A673 (cell line): Measurements from ENCODE around the gene PXN. TPM values are rescaled to one million over a fixed set of nuclear protein-coding genes. Genes with fewer than 3 reads are reported as not detected.

Source experiments
- BruUV-seq: library from RNA; stranded (reverse); fragments of 400-500 nt; replicated peaks from 2 replicates; lab custom pipeline; 2021; lab: Mats Ljungman, UMichigan
- CTCF ChIA-PET: fragments of 300-600 bp; sonication (Branson Sonifier 250); formaldehyde crosslinking; loops from one replicate; lab custom pipeline; 2022; ENCODE audit warnings: antibody characterized with exemption; lab: Charles Lee
- POLR2A ChIA-PET: fragments of 300-600 bp; sonication (Branson Sonifier 250); formaldehyde crosslinking; loops from one replicate; lab custom pipeline; 2022; ENCODE audit warnings: antibody characterized with exemption; ENCODE audit not compliant: low non-redundant PET; lab: Charles Lee
- DNase-seq: peaks from one replicate; pipeline ENCODE4 v3.0.0-alpha.2; 2015; ENCODE audit warnings: low spot score
- H3K27ac ChIP-seq: fragments of 200-600 bp; sonication (generic); 2 replicates; pipeline ENCODE4 v1.5.1; 2016; ENCODE audit warnings: mixed run types, low read depth, mild to moderate bottlenecking, mixed read lengths, antibody characterized with exemption, low read length; ENCODE audit not compliant: poor library complexity, severe bottlenecking
- H3K27me3 ChIP-seq: fragments of 200-600 bp; sonication (generic); replicated peaks from 2 replicates; pipeline ENCODE4 v1.6.1; 2017; ENCODE audit warnings: mixed run types, low read depth, mild to moderate bottlenecking, mixed read lengths, antibody characterized with exemption, low read length; ENCODE audit not compliant: insufficient read depth, poor library complexity
- H3K36me3 ChIP-seq: fragments of 200-600 bp; sonication (generic); 2 replicates; pipeline ENCODE4 v1.6.1; 2016; ENCODE audit warnings: mixed run types, mild to moderate bottlenecking, mixed read lengths, antibody characterized with exemption, low read length; ENCODE audit not compliant: insufficient read depth, poor library complexity, severe bottlenecking
- H3K4me1 ChIP-seq: fragments of 200-600 bp; sonication (generic); 2 replicates; pipeline ENCODE4 v1.6.1; 2017; ENCODE audit warnings: mixed run types, mild to moderate bottlenecking, mixed read lengths, antibody characterized with exemption, low read length; ENCODE audit not compliant: insufficient read depth, poor library complexity, severe bottlenecking
- H3K4me3 ChIP-seq: fragments of 200-600 bp; sonication (generic); 2 replicates; pipeline ENCODE4 v1.5.1; 2016; ENCODE audit warnings: low read depth, mixed run types, mild to moderate bottlenecking, mixed read lengths, low read length; ENCODE audit not compliant: poor library complexity, severe bottlenecking
- H3K9me3 ChIP-seq: fragments of 200-600 bp; sonication (generic); 2 replicates; pipeline ENCODE4 v1.6.1; 2016; ENCODE audit warnings: mixed run types, low read depth, mild to moderate bottlenecking, mixed read lengths, antibody characterized with exemption, low read length; ENCODE audit not compliant: poor library complexity, severe bottlenecking
- CTCF ChIP-seq: fragments of 300-800, 200-600 bp; sonication (generic); conservative IDR thresholded peaks from 2 replicates; pipeline ENCODE4 v1.5.1; 2017; ENCODE audit warnings: low read depth, mild to moderate bottlenecking, antibody characterized with exemption, low read length, moderate library complexity, mixed read lengths
- EZH2 ChIP-seq: fragments of 200-600 bp; sonication (generic); IDR thresholded peaks from 2 replicates; pipeline ENCODE4 v1.6.1; 2017; ENCODE audit warnings: borderline replicate concordance, low read depth, mild to moderate bottlenecking, mixed read lengths, antibody characterized with exemption, low read length; ENCODE audit not compliant: poor library complexity, severe bottlenecking
- intact Hi-C: fragments of 100-400 bp; cut with micrococcal nuclease; formaldehyde crosslinking; loops from one replicate; pipeline ENCODE4 v1.10.0; 2022; ENCODE audit not compliant: unreplicated experiment
- total RNA-seq: library from RNA; stranded (reverse); gene quantifications from 2 replicates; pipeline ENCODE4 v1.2.3, GENCODE V29; 2021

The PXN gene
- total RNA-seq, 1 experiment from 2014 or later = 127 TPM

GRCh38 chr12:120290609-120291305, 25.2 kb upstream of the PXN start:
- Histone ChIP-seq H3K4me1 (peaks cover 11% of the 10 kb centered on the region), H3K27me3 (no peaks in the 10 kb centered on the region), H3K27ac (peak overlapping the region; percentile 100), H3K36me3 (no peaks in the 10 kb centered on the region), H3K4me3 (peak overlapping the region; percentile 23), H3K9me3 (no peaks in the 10 kb centered on the region)
- no peak for DNase-seq
- no TSS peak for BruUV-seq
- intact Hi-C loops = loop anchor here (1.0 kb wide), 2 partner anchors 27 to 62 kb away; no protein-coding TSS in a partner anchor
- TF ChIP-seq EZH2 = no peak
- no peak for TF ChIP-seq CTCF
- CTCF ChIA-PET = interaction anchor here (0.7 to 3.5 kb wide), 6 partner anchors 12 to 72 kb away, joined by 3 to 23 read pairs (median 4); partner anchors contain the start of genes PXN and SIRT4
- POLR2A ChIA-PET = interaction anchor here (0.6 to 2.8 kb wide), 21 partner anchors 8 to 358 kb away, joined by 3 to 27 read pairs (median 4); partner anchors contain the start of genes PXN, RPLP0 and SIRT4

- TF ChIP-seq CTCF = no peak
- no peak for TF ChIP-seq EZH2
- intact Hi-C loops = no loop called here
- BruUV-seq = no TSS peak
Measured at GRCh38 chr12:120287491-120287890, 22.0 kb upstream of the PXN start.

GRCh38 chr12:120286768-120287490, 21.4 kb upstream of the PXN start:
- intact Hi-C loops = no loop called here
- no peak for TF ChIP-seq EZH2
- peaks cover 9% of the 10 kb centered on the region for H3K4me1 ChIP-seq

More at GRCh38 chr12:120287491-120287890, 22.0 kb upstream of the PXN start:
- DNase-seq = no peak
- H3K27me3 ChIP-seq = no peaks in the 10 kb centered on the region
- CTCF ChIA-PET = interaction anchor here (1.8 kb wide), 1 partner anchor 59 kb away, joined by 6 read pairs; no protein-coding TSS in a partner anchor
- no peaks in the 10 kb centered on the region for H3K9me3 ChIP-seq
- no peak overlapping the region for H3K4me3 ChIP-seq
- H3K4me1 ChIP-seq = peaks cover 9% of the 10 kb centered on the region
- POLR2A ChIA-PET = no interaction called here
- no peaks in the 10 kb centered on the region for H3K36me3 ChIP-seq
- no peak overlapping the region for H3K27ac ChIP-seq

More at GRCh38 chr12:120286768-120287490, 21.4 kb upstream of the PXN start:
- H3K27ac ChIP-seq = no peak overlapping the region
- H3K27me3 ChIP-seq = no peaks in the 10 kb centered on the region
- no peak for DNase-seq
- ChIA-PET CTCF (interaction anchor here (0.7 to 1.8 kb wide), 2 partner anchors 59 to 300 kb away, joined by 4 to 6 read pairs; no protein-coding TSS in a partner anchor), POLR2A (no interaction called here)
- no peaks in the 10 kb centered on the region for H3K9me3 ChIP-seq
- H3K4me3 ChIP-seq = no peak overlapping the region
- BruUV-seq = no TSS peak
- H3K36me3 ChIP-seq = no peaks in the 10 kb centered on the region
